Measurements from ENCODE around the gene EIF3A. TPM values are rescaled to one million over a fixed set of nuclear protein-coding genes. Genes with fewer than 3 reads are reported as not detected.

EIF3A gene
- total and polyA plus RNA-seq, 2 of the 8 experiments (the other 6 are each of a cell fraction or from before 2014, with no cell fraction given) = 26.8 to 209 TPM

DNA sequence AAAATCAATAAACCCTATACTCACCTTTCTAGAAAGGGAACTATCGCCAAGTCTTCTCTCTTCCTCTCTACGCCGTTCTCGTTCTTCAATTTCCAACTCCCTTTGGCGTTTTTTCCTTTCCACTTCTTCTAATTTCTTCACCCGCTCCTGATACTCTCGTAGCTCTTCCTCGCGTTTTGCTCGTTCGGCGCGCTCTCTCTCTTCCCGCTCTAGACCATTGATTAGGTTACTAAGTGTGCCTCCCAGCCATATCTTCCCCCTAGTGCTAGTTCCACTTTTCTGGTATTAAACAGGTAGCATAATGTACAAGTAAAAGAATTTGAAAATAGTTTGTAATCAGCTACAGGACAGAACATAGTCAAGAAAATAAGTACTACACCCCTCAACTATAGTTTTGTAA, 30.8 kb downstream of the EIF3A start (continued):
- TF ChIP-seq, protein P1, sequence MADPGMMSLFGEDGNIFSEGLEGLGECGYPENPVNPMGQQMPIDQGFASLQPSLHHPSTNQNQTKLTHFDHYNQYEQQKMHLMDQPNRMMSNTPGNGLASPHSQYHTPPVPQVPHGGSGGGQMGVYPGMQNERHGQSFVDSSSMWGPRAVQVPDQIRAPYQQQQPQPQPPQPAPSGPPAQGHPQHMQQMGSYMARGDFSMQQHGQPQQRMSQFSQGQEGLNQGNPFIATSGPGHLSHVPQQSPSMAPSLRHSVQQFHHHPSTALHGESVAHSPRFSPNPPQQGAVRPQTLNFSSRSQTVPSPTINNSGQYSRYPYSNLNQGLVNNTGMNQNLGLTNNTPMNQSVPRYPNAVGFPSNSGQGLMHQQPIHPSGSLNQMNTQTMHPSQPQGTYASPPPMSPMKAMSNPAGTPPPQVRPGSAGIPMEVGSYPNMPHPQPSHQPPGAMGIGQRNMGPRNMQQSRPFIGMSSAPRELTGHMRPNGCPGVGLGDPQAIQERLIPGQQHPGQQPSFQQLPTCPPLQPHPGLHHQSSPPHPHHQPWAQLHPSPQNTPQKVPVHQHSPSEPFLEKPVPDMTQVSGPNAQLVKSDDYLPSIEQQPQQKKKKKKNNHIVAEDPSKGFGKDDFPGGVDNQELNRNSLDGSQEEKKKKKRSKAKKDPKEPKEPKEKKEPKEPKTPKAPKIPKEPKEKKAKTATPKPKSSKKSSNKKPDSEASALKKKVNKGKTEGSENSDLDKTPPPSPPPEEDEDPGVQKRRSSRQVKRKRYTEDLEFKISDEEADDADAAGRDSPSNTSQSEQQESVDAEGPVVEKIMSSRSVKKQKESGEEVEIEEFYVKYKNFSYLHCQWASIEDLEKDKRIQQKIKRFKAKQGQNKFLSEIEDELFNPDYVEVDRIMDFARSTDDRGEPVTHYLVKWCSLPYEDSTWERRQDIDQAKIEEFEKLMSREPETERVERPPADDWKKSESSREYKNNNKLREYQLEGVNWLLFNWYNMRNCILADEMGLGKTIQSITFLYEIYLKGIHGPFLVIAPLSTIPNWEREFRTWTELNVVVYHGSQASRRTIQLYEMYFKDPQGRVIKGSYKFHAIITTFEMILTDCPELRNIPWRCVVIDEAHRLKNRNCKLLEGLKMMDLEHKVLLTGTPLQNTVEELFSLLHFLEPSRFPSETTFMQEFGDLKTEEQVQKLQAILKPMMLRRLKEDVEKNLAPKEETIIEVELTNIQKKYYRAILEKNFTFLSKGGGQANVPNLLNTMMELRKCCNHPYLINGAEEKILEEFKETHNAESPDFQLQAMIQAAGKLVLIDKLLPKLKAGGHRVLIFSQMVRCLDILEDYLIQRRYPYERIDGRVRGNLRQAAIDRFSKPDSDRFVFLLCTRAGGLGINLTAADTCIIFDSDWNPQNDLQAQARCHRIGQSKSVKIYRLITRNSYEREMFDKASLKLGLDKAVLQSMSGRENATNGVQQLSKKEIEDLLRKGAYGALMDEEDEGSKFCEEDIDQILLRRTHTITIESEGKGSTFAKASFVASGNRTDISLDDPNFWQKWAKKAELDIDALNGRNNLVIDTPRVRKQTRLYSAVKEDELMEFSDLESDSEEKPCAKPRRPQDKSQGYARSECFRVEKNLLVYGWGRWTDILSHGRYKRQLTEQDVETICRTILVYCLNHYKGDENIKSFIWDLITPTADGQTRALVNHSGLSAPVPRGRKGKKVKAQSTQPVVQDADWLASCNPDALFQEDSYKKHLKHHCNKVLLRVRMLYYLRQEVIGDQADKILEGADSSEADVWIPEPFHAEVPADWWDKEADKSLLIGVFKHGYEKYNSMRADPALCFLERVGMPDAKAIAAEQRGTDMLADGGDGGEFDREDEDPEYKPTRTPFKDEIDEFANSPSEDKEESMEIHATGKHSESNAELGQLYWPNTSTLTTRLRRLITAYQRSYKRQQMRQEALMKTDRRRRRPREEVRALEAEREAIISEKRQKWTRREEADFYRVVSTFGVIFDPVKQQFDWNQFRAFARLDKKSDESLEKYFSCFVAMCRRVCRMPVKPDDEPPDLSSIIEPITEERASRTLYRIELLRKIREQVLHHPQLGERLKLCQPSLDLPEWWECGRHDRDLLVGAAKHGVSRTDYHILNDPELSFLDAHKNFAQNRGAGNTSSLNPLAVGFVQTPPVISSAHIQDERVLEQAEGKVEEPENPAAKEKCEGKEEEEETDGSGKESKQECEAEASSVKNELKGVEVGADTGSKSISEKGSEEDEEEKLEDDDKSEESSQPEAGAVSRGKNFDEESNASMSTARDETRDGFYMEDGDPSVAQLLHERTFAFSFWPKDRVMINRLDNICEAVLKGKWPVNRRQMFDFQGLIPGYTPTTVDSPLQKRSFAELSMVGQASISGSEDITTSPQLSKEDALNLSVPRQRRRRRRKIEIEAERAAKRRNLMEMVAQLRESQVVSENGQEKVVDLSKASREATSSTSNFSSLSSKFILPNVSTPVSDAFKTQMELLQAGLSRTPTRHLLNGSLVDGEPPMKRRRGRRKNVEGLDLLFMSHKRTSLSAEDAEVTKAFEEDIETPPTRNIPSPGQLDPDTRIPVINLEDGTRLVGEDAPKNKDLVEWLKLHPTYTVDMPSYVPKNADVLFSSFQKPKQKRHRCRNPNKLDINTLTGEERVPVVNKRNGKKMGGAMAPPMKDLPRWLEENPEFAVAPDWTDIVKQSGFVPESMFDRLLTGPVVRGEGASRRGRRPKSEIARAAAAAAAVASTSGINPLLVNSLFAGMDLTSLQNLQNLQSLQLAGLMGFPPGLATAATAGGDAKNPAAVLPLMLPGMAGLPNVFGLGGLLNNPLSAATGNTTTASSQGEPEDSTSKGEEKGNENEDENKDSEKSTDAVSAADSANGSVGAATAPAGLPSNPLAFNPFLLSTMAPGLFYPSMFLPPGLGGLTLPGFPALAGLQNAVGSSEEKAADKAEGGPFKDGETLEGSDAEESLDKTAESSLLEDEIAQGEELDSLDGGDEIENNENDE (IDR thresholded peaks at IDR 0.05; ENCODE audit: insufficient replicate concordance, low read length) = no peak
- TF ChIP-seq BACH1 (IDR thresholded peaks at IDR 0.05; ENCODE audit: low read length) = no peak
- TF ChIP-seq, protein P2, sequence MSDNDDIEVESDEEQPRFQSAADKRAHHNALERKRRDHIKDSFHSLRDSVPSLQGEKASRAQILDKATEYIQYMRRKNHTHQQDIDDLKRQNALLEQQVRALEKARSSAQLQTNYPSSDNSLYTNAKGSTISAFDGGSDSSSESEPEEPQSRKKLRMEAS (IDR thresholded peaks at IDR 0.05) = no peak
- no peak for TF ChIP-seq SRF (IDR thresholded peaks at IDR 0.05; ENCODE audit: low read depth, low read length)
- TF ChIP-seq NANOG (IDR thresholded peaks at IDR 0.05; ENCODE audit: insufficient read depth, low read depth, low read length, poor library complexity, severe bottlenecking) = no peak
- no peak for TF ChIP-seq EZH2 (IDR thresholded peaks at IDR 0.05; ENCODE audit: low read depth, low read length, severe bottlenecking)
- TF ChIP-seq, protein P3, sequence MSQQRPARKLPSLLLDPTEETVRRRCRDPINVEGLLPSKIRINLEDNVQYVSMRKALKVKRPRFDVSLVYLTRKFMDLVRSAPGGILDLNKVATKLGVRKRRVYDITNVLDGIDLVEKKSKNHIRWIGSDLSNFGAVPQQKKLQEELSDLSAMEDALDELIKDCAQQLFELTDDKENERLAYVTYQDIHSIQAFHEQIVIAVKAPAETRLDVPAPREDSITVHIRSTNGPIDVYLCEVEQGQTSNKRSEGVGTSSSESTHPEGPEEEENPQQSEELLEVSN (IDR thresholded peaks at IDR 0.05) = no peak
- TF ChIP-seq SIRT6 (IDR thresholded peaks at IDR 0.05; ENCODE audit: low read length) = no peak
- TF ChIP-seq CTBP2 (IDR thresholded peaks at IDR 0.05; ENCODE audit: borderline replicate concordance, insufficient read depth, insufficient read length, low read length) = no peak
- no peak for TF ChIP-seq TCF12 (IDR thresholded peaks at IDR 0.05; ENCODE audit: low read depth, low read length)
- TF ChIP-seq KDM1A (IDR thresholded peaks at IDR 0.05; ENCODE audit: borderline replicate concordance, low read length) = no peak
